NCI-H748 (cell line): ENCODE measurements around the gene POU2F3.

ENCODE experiments used
- DNase-seq: peaks from one replicate; lab custom pipeline; 2025; ENCODE audit not compliant: unreplicated experiment; lab: John Stamatoyannopoulos, UW

POU2F3 gene

DNA sequence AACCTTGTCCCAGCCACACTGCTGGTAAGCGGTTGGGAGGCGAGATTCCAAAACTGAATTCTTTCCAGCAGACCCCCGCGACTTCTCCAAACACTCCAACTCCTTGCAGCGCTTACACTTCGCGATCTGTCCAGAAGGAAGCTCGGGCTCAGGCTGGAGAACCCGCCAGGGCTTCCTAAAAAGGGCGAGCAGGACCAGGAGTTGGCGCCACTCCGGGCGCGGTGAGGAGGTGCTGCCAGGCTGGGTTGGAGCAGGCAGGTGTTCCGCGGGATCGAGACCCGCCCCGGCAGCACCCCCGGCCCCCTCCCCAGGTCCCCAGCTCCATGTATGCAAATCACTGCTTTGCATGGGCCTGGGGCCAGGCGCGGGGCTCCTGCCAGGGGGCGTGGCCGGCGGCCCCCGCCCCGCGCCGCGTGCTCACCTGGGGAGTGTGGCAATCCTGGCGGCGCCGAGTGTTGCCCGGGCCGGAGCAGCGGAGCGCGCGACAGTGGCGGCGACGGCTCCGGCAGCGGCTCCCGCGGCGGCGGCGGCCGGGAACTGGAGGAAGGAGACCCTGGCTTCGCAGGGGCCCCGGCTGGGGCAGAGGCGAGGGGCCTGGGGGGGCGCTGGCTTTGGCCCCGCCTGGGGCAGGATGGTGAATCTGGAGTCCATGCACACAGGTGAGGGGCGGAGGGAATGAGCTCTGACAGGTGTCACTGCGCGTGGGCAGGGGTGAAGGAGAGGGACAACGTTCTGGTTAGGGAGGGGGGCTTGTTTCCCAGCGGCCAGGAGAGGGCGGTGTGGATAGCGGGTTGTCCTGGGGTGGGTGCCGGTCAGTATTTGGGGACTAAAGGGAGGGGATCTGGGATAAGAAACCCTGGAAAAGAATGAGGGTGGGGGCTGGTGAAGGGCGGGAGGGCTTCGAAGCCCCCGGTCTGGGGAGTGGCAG is at the start of gene POU2F3:
Gene POU2F3 (plus strand): TSS at position 428 of the 928 bp plus-strand sequence. CDS start 204 bp downstream, at position 632.
- peak; percentile 33 for DNase-seq

DNA sequence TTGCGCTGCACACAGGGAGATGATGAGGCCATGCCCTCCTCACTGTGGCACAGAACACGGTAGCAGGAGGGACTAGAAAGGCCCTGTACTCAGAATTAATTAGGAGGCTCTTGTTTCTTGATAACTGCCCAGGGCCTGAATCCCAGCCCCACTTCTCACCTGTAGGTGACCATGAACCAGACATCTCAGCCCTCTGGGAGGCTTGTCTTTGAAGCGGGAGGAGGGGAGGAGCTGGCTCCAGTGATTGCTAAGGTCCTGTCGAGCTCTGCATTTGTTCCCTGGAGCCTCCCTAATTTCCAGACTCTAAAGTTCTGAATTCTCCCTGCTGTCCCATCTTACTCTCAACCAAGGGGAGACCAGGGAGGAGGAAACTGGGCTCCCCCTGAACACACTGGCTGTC is 48.9 kb upstream of the POU2F3 start:
- DNase-seq = no peak

DNA sequence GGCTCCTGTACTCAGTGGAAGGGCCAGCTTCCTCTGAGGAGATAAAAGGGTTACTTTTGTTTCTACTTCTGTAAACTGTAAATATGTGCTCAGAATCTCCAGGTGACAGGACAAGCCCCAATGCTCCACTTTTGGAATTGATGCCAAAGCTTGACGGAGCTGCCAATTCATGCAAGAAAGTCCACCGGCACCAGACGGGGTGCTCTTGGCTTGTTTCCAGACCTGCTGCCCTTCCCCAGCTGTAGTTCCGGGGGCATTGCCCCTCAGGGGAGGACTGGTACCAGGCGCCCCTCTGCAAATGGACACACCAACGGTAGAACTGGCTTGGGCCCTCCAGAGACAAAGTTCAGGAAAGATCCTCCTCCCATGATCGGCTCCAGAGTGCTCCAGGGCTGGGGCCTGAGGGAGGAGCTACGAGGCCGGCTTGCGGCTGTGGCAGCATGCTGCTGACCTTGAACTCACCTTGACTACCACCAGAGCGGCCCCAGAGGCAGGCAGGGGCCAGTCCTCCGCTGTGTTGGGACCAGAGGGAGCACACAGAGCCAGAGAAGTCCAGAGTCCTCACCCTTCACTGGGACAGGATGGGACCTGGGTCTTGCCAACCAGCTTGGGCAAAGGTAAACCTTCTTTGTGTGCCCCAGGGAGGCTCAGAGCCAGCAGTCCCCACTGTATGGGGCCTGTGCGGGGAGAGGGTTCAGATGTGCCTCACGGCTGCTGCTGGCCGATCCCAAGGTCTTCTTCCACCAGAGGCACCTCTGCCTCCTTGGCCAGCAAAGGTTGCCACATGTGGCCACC is 46.9 kb upstream of the POU2F3 start:
- DNase-seq = no peak

DNA sequence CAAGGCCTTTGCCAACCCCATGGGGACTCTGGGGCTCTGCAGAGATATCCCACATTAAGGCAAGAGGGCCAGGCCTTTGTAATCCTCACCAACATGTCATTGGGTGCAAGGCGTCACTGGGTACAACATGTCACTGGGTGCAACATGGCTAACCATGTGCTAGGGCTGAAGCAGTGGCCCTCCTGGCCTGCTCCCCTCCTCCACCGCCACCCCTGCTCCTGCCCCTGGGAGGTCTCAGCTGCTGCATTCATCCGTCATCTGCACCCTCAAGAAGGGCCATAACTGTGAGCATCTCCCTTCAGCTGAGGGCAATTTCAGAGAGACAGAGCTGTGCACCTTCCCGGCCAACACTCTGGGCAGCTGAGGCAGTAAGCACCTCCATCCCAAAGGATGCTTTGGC is 45.8 kb upstream of the POU2F3 start:
- DNase-seq = no peak

DNA sequence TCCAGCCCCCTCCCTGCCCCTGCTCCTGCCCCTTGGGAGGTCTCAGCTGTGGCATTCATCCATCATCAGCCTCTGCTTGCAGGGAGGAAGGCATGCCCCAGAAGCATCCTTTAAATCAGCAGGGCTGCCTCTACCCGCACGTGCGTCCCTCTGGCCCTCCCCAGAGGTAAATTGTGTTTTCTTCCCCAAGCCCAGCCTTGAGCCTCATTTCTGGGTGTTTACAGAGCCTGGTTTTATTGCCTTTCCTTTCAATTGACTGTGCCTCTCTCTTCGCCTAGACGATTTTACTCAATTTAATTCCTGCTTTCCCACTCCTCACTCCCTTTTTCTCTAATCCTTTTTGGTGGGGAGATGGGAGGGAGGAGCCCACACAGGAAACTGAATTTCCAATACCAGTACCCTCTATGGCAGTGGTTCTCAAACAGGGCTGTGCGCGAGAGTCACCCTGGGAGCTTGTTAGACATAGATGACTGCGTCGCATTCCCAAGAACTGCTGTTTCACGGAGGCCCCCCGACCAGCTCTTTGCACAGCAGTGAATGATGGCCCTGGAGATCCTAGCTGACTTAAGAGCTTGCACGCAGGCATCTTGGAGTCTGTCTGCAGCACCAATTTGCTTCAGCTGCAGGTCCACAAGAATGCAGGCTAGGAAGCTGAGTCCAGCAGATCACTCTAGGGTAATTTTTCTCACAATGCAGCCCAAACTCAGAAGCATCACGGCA is 44.2 kb upstream of the POU2F3 start:
- no peak for DNase-seq

DNA sequence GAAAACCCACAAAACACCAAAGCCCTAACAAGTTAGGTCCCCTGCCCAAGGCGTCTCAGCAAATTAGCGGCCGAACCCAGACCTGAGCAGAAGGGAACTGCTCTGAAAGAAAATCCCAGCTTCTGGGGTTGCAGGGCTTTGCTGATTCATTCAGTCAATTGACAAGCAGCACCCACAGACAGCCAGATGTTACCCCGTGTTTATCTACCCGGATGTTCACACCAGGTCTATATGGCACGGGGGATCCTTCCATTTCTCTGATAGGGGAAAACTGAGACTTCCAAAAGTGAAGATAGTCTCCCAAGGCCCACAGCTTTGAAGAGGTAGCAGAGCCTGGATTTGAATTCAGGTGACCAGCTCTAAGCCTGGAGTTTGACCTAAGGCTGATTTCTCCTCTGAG is 43.1 kb upstream of the POU2F3 start:
- DNase-seq = no peak

DNA sequence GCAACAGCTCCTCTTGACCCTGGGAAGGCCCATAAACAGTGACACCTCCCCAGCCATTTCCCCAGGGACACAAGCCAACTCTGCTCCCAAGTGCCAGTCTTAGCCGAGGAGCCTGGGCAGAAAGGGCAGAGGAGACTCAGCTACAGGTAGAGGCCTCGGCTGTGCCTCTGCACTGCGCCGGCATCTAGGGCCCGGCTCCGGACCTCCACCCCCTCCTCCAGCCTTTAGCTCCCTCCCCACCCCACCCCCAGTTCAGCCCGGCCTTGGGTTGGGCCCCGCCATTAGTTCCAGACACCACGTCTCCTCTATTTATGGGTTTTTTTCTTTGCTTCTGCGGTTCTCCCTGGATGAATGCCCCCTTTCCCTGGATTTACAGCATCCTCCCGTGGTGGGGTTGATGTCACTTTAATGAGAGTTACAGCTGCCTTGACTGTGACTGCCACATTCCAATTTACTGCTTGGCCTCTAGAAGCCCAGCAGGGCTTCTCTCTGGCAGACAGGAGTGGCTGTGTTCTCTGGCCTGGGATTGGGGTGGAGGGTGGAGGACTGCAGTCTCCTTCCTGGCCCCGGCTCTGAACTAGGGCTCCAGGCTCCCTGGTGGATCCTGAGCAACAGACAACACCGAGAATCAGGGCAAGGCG is 42.6 kb upstream of the POU2F3 start:
- DNase-seq = no peak

DNA sequence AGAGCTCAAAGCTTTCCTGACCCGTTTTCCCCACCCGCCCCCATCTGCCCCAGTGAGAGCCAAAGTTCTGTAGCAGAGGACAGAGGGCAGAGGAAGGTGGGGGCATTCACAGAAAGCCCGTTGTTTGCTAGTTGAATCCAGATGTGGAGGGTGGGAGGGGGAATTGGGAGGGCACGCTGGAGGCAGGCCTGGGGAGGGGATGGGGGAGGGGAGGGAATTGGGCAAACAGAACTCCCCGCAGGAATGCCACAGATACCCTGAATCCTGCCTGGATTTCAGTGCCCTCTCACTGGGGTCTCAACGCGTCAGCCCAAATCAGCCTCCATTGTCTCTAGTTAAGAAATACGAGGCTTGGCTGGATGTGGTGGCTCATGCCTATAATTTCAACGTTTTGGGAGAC is 42.0 kb upstream of the POU2F3 start:
- no peak for DNase-seq

DNA sequence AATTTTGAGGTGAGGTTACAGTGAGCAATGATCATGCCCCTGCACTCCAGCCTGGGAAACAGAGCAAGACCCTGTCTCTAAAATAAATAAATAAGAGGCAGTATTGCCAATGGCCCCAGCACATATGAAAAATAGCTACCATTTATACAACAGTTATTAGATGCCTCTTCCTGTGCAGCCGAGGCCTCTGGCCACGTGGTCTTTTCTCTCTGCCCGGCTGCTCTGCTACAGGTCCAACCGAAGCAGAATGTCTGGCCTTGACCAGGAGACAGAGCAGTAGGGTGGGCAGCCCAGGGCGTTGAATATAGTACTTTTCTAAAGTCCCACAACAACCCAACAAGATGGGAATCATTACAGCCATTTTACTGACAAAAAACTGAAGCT is 41.5 kb upstream of the POU2F3 start:
- no peak for DNase-seq

DNA sequence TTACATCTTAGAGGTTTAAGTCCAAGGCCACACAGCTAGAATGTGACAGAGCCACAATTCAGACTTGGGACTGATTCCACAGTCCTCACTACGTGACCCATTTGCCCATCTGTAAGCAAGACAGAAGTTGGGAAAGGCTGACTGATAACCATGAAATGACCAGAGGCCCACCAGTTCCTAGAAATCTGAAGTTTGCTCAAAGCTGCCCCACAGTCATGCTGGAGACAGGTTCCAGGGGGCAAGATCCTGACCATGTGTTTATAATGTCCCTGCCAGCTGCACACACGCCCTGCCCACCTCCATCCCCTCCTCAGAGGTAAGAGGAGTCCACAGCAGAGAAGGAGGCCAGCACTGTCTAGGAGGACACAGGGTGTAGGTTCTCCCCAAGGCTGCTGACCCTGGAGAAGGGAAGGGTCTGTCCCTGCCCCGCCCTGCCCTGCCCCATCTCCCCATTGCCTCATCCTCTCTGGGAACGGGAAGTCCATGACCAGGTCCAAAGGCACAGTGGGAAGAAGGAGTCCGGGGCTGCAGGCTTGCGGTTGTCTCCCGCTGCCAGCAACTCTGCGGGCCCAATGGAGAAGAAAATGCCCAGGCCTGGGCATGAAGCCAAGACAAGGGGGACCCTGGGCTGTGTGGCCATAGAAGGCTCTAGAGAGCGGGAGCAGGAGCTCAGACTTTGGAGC is 41.0 kb upstream of the POU2F3 start:
- no peak for DNase-seq

DNA sequence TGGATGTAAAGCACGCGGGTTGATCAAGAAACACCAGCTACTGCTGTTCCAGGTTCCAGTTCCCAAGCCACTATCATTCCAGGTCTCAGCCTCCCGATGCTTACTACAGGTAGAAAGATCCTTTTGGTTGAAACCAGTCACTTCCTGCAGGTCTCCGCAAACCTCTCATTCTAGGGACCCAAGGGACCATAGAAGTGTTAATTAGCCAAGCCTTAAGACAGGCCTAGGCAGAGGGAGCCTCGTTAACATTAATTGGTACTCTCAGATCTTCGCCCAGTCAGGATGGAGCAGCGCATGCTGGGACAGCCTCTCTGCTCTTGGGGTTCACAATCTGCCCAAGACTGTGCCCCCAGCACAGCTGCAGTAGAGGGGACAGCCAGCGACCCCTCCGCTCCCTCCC is 40.3 kb upstream of the POU2F3 start:
- no peak for DNase-seq

DNA sequence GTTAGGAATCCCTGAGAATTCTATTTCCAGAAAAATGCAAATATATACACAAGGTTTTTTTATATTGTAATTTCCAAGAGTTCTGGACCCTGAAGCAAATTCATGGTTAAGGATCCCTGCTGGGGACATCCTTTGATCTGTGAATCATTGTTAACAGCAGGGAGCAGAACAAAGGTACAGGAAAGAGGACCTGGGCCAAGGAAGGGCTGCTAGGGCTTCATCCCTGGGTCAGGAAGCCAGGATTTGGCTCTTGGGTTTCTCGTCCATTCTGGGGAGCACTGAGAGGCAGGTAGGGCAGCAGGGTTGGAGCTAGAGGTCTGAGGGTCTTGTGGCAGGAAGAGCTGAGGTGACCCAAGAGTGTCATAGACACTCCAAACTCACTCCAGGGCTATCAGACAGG is 39.3 kb upstream of the POU2F3 start:
- DNase-seq = no peak

DNA sequence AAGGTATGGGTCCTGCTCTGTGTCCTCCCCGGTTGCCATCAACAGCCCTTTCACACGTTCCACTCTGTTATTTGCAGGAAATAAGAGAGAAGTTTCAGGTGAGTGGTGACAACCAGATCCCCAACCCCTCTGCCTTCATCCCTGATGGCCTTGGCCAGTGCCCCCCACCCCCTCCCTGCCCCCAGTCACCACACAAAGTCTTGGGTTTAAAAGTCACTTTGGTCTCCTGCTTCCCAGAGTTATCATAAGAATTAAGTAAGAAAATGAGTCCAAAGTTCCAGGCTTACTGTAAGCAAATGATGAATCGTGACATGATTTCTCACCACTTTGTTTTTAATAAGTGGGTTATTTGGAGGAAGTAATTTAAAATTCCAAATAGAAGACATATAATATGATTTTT is 38.3 kb upstream of the POU2F3 start:
- DNase-seq = no peak

DNA sequence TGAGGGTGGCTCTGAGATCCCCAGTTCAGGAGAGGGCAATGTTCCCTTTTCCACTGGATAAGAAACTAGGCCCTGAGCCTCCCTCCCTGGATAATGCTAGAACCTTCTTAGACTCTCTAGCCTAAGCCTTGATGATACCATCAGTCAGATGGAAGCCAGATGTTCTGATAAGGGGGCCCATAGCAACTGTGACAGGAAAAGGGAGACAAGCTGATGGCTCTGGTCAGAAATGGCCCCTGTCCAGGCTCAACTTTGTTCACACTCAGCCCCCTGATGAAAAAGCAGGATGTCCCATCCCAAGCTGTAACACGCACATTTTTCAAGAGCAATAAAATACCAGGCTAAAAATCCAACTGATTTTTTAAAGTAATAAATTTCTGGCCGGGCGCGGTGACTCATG is 36.3 kb upstream of the POU2F3 start:
- no peak for DNase-seq

DNA sequence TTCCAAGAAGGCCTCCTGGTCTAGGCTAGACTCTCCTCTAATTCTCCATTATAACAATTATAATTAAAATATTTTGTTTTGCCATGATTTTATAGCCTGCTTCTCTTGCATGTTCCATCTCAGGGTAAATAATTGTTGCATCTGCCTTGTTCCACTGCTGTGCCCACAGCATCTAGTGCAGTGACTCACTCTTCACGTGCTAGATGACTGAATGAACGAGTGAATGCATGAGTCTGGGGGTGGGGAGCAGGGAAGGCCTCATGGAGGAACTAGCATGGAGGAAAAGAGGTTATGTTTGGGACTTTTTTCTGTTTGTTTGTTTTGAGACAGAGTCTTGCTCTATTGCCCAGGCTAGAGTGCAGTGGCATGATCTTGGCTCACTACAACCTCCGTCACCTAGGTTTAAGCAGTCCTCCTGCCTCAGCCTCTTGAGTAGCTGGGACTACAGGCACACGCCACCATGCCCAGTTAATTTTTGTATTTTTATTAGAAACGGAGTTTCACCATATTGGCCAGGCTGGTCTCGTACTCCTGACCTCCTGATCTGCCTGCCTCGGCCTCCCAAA is 34.3 kb upstream of the POU2F3 start:
- no peak for DNase-seq

DNA sequence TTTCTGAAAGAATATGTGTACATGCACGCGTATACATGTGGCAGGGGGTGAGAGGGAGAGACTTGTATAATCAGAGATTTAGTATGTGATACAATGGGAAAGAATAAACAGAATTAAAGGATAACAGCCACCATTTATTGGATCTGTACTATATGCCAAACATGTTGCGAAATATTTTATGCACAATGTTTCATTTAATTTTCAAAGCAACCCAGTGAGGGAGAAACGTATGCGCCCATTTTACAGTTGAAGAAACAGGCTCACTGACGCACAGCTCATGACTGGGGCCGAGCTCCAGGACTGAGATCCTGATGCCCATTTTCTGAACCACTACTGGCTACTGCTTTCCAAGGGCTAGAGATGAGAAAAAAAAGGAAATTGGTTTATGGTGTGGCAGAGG is 32.4 kb upstream of the POU2F3 start:
- no peak for DNase-seq

DNA sequence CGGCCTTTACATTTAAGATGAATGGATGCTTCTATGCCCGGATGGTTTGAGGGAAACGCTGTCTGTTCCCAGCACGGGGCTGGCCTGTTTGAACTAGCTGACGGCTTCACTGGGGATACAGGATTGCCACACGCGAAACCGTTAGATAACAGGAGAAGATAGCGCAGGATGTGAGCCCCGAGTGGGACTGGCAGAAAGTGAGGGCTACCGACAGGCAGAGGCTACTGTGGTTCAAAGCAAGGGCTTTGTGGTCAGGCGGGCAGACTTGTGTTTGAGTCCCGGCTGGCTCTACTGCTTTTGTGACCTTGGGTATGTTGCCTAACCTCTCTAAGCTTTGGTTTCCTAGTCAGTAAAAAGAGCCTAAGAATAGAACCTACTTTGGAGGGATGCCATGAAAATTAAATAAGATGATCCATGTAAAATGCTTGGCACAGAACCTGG is 31.9 kb upstream of the POU2F3 start:
- no peak for DNase-seq

DNA sequence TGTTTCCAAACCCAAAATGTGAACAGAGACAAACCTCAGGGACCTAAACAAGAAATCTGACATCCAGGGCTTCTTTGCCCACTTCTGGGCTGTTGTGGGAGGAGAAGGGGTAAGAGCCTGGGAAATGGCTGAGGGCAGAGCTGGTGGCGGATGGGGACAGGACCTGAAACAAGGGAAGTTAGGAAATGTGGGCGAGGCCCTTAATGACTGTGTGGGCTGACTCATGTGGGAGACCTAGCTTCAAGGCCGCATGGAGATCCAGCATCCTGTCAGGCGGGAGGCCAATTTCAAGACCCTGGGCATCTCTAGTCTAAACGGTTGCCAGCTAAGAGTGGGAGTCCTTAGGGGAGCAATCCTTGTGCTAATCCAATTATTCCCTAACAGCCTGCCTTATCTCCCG is 31.2 kb upstream of the POU2F3 start:
- peak; percentile 3 for DNase-seq

DNA sequence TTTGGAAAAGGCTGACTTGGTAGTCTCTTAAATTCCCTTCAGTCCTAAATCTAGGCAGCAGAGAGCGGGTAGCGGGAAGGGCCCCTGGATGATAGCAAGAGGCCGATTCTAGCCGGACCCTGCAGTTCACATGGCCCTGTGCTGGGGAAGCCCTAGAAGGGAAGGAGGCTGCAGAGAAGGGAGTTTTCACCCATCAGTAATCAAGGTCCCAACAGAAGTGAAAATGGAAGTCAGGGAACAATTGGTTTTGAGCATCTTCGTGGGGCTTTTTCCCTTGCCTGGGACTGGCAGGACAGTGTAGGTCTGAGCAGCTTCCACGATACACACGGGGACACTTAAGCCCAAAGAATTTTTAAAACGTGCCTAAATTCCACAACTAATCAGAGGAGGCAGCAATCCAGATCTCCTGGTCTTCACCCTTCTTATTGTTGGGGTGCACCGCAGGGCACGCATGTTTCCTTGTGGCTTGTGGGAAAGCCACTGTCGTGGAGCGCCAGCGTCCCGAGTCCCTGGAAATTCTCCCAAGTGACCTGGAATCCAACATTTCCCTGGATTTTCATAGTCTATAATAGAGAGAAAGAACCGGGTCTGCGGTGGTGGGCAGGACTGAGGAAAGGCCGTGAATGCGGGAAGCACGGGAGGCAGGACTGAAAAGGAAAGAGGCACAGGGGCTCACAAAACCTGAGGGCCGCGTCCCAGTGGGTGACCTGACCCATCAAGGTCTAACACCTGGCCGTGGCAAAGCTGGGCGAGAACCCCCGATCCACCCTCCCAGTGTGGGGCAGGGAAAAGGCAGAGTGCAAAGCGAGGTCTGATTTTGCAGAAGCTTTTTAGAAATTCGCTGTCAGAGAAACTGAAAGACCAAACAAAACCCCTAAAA is 30.0 kb upstream of the POU2F3 start:
- no peak for DNase-seq
